ENCODE data around the gene PPFIBP1. TPM values are rescaled to one million over a fixed set of nuclear protein-coding genes. Genes with fewer than 3 reads are reported as not detected.

Gene PPFIBP1
- total RNA-seq, 1 donor from 2014 or later, result 117 TPM

- ATAC-seq (no peak), DNase-seq (no peak)
- intact Hi-C loops (cut with DNase I), result no loop called here
- Histone ChIP-seq H3K27me3 (ENCODE audit: low read depth) (no peaks in the 10 kb centered on the region), H3K27ac (no peak overlapping the region), H3K4me1 (peaks cover 87% of the 10 kb centered on the region), H3K4me3 (no peak overlapping the region), H3K36me3 (no peaks in the 10 kb centered on the region), H3K9me3 (no peaks in the 10 kb centered on the region)
- no peak for TF ChIP-seq CTCF (IDR thresholded peaks at IDR 0.05)
These were observed 29.0 kb downstream of the PPFIBP1 start for GRCh38 chr12:27552886-27553560.

GRCh38 chr12:27553941-27554340, 29.9 kb downstream of the PPFIBP1 start:
- peaks cover 78% of the 10 kb centered on the region for H3K4me1 ChIP-seq

GRCh38 chr12:27554421-27555186, 30.6 kb downstream of the PPFIBP1 start:
- peak; percentile 51 to 52 for ATAC-seq
- no peak overlapping the region for H3K4me3 ChIP-seq
- intact Hi-C loops (cut with DNase I), result no loop called here

More at GRCh38 chr12:27553941-27554340, 29.9 kb downstream of the PPFIBP1 start:
- TF ChIP-seq CTCF (IDR thresholded peaks at IDR 0.05), result no peak
- no peak for DNase-seq
- Histone ChIP-seq H3K36me3 (no peaks in the 10 kb centered on the region), H3K27me3 (ENCODE audit: low read depth) (no peaks in the 10 kb centered on the region), H3K4me3 (no peak overlapping the region), H3K27ac (peak overlapping the region; percentile 47), H3K9me3 (no peaks in the 10 kb centered on the region)
- ATAC-seq, result no peak
- intact Hi-C loops (cut with DNase I), result no loop called here

GRCh38 chr12:27555361-27555760, 31.4 kb downstream of the PPFIBP1 start:
- TF ChIP-seq CTCF (IDR thresholded peaks at IDR 0.05), result no peak
- Histone ChIP-seq H3K4me1 (peaks cover 63% of the 10 kb centered on the region), H3K27me3 (ENCODE audit: low read depth) (no peaks in the 10 kb centered on the region), H3K4me3 (peak overlapping the region; percentile 6), H3K36me3 (no peaks in the 10 kb centered on the region), H3K9me3 (no peaks in the 10 kb centered on the region), H3K27ac (peak overlapping the region; percentile 47)
- DNase-seq, result no peak
- intact Hi-C loops (cut with DNase I), result no loop called here
- no peak for ATAC-seq

More at GRCh38 chr12:27554421-27555186, 30.6 kb downstream of the PPFIBP1 start:
- Histone ChIP-seq H3K4me1 (peaks cover 71% of the 10 kb centered on the region), H3K9me3 (no peaks in the 10 kb centered on the region), H3K27ac (peak overlapping the region; percentile 47), H3K27me3 (ENCODE audit: low read depth) (no peaks in the 10 kb centered on the region), H3K36me3 (no peaks in the 10 kb centered on the region)
- DNase-seq, result no peak
- no peak for TF ChIP-seq CTCF (IDR thresholded peaks at IDR 0.05)

- ATAC-seq (no peak), DNase-seq (no peak)
- Histone ChIP-seq H3K4me1 (peaks cover 60% of the 10 kb centered on the region), H3K36me3 (no peaks in the 10 kb centered on the region), H3K9me3 (no peaks in the 10 kb centered on the region), H3K4me3 (no peak overlapping the region), H3K27me3 (ENCODE audit: low read depth) (no peaks in the 10 kb centered on the region), H3K27ac (peak overlapping the region; percentile 47)
- TF ChIP-seq CTCF (IDR thresholded peaks at IDR 0.05), result no peak
- intact Hi-C loops (cut with DNase I), result no loop called here
These were observed 32.1 kb downstream of the PPFIBP1 start for GRCh38 chr12:27555925-27556778.

Data from lower lobe of right lung (tissue), 2 donors.